ENCODE measurements around the gene PLCB2.

- TF ChIP-seq CTCF (IDR thresholded peaks at IDR 0.05) (no peak), POLR2A (IDR thresholded peaks at IDR 0.05) (no peak)
These were observed 24.7 kb downstream of the PLCB2 start, which contains the start of gene ANKRD63 for GRCh38 chr15:40282869-40283614.

All from lower leg skin (tissue), 3 donors.